GM15510 (cell line): ENCODE results near the gene ACOT7.

ENCODE experiments used
- POLR2A ChIP-seq: IDR thresholded peaks from 3 replicates; pipeline ENCODE4 v1.6.1; 2011; ENCODE audit warnings: borderline replicate concordance; ENCODE audit not compliant: insufficient read length; ENCODE audit errors: extremely low read depth

The ACOT7 gene

GRCh38 chr1:6423321-6423999 is 29.9 kb upstream of the ACOT7 start:
- TF ChIP-seq POLR2A, result no peak

- no peak for TF ChIP-seq POLR2A
Observed at GRCh38 chr1:6421266-6421665, 27.7 kb upstream of the ACOT7 start.

DNA sequence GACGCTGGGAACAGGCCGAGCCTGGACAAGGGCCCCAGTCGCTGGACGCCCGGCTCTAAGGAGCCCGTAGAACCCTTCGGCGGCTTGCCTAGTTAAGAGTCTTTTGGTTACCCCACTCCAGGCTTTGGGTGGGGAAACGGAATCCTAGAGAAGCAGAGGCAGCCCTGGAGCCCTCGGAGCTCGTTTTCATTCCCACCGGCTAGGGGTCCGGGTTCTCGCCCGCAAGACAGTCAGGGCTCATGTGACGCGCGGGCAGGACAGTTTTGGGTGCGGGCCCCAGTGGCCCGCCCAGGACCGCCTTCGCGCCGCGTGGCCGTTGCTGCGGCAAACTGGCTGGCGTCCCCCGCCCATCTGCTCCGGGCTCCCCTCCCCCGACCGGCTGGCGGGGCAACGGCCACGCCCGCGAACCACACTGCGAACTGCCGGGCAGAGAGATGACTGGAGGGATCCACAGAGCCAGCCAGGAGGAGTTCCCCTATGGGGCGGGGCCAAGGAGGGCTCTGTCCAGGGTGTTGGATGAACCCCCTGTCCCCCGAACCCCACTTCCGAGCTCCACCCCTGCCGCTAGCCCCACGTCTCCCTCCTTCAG is 27.0 kb upstream of the ACOT7 start:
- TF ChIP-seq POLR2A, result no peak

- no peak for TF ChIP-seq POLR2A
Observed at GRCh38 chr1:6419804-6420453, 26.4 kb upstream of the ACOT7 start, which contains the start of gene HES2. TSS of gene HES2 (minus strand) at chr1:6419919. CDS start at chr1:6419820, 99 bp downstream.

- TF ChIP-seq POLR2A, result no peak
Observed at GRCh38 chr1:6419397-6419803, 25.8 kb upstream of the ACOT7 start.

DNA sequence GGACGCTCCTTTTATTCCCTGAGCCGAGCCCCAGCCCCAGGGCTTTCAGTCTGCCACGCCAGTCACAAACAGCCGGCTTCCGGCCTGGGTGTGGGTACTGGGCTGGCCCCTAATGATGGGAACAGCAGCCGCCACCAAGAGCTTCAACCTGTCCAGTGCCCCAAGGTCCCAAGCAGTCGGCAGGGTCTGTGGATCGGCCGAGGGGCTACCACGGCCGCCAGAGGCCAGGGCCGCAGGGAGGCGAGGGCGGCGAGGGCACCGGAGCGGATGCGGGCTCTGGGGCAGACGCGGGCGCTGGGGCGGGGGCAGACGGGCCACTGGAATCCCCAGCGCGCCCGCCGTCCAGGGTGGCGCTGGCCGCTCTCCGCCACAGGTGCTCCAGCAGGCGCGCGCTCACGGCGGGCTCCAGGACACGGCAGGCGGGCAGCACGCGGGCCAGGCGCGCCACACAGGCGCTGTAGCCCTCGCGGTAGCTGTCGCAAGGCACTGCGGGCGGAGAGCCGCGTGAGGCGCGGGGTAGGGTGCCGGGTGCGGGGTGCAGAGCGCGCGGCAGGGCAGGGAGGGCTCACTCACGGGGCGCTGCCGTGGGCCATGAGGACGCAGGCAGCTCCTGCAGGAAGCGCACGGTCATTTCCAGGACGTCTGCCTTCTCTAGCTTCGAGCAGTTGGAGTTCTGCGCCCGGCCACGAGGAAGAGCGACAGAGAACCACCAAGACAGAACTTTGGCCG is 25.3 kb upstream of the ACOT7 start:
- no peak for TF ChIP-seq POLR2A

- TF ChIP-seq POLR2A, result no peak
Observed at GRCh38 chr1:6417961-6418667, 24.5 kb upstream of the ACOT7 start.

GRCh38 chr1:6416906-6417305 is 23.3 kb upstream of the ACOT7 start:
- no peak for TF ChIP-seq POLR2A

- no peak for TF ChIP-seq POLR2A
Observed at GRCh38 chr1:6416295-6416656, 22.7 kb upstream of the ACOT7 start.

DNA sequence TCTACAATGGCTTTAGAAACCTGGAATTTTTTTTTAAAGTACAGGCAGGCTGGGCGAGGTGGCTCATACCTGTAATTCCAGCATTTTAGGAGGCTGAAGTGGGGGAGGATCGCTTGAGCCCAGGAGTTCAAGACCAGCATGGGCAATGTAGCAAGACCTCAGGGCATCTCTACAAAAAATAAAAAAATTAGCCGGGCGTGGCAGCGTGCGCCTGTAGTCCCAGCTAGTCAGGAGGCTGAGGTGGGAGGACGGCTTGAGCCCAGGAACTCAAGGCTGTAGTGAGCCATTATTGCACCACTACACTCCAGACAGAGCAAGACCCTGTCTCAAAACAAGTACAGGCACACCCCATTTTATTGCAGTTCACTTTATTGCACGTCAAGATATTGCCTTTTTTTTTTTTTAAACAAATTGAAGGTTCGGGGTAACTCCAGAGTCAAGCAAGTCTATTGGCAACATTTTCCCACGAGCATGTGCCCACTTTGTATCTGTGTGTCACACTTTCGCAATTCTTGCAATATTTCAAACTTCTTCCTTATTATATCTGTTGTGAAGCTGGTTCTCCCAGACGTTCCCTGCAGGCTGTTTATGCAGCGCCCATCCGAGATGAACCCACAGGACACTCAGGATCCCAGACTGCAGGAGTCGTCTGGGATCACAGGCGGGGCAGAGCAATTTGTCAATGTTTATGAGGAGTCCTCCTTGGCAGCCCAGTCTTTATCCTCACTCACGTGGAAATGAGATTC is 21.5 kb upstream of the ACOT7 start:
- no peak for TF ChIP-seq POLR2A

DNA sequence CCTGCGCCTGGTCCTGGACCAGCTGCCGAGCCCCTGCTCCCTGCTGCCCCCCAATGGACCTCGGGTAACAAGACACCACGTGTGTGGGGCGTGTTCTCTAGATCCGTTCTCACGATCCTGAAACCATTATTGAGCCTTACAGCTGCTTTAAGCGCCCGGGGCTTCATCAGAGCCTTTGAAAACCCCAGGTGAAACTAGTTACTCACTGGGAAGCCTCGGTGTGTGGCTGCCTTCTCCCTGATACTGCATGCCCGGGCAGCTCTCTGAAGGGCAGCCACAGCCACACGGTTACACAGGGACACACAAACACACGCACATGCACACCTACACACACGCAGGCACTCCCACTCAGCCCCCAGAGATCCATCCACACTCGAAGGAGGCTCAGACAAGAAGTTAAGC is 20.9 kb upstream of the ACOT7 start:
- TF ChIP-seq POLR2A, result no peak

GRCh38 chr1:6412896-6413295 is 19.3 kb upstream of the ACOT7 start:
- TF ChIP-seq POLR2A, result no peak

- TF ChIP-seq POLR2A, result no peak
Observed at GRCh38 chr1:6410248-6410893, 16.8 kb upstream of the ACOT7 start.

DNA sequence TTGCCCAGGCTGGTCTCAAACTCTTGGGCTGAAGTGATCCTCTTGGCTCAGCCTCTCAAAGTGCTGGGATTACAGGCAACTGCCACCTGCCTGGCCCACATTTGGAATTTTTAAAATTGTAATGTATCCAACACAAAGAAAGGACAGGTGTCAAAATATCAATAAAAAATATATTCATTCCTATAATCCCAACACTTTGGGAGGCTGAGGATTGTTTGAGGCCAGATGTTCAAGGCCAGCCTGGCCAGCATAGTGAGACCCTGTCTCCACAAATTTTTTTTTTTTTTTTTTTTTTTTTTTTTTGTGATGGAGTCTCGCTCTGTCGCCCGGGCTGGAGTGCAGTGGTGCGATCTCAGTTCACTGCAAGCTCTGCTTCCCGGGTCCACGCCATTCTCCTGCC is 16.2 kb upstream of the ACOT7 start:
- TF ChIP-seq POLR2A, result no peak
